PC-3 (cell line): ENCODE data around the gene PTCD1.

Source experiments
- CTCF ChIP-seq: fragments of 300-600 bp; sonication (generic); conservative IDR thresholded peaks from 2 replicates; pipeline ENCODE4 v1.5.1; 2017; ENCODE audit warnings: antibody characterized with exemption, low read depth, mild to moderate bottlenecking, low read length
- EZH2 ChIP-seq: fragments of 300-600 bp; sonication (generic); IDR thresholded peaks from one replicate; pipeline ENCODE4 v1.6.1; 2017; ENCODE audit warnings: antibody characterized with exemption, mild to moderate bottlenecking, low read length; ENCODE audit not compliant: unreplicated experiment
- EZH2phosphoT487 ChIP-seq: fragments of 300-600 bp; sonication (generic); IDR thresholded peaks from 2 replicates; pipeline ENCODE4 v1.6.1; 2018; ENCODE audit warnings: mild to moderate bottlenecking, antibody characterized with exemption, low read length, borderline replicate concordance

DNA sequence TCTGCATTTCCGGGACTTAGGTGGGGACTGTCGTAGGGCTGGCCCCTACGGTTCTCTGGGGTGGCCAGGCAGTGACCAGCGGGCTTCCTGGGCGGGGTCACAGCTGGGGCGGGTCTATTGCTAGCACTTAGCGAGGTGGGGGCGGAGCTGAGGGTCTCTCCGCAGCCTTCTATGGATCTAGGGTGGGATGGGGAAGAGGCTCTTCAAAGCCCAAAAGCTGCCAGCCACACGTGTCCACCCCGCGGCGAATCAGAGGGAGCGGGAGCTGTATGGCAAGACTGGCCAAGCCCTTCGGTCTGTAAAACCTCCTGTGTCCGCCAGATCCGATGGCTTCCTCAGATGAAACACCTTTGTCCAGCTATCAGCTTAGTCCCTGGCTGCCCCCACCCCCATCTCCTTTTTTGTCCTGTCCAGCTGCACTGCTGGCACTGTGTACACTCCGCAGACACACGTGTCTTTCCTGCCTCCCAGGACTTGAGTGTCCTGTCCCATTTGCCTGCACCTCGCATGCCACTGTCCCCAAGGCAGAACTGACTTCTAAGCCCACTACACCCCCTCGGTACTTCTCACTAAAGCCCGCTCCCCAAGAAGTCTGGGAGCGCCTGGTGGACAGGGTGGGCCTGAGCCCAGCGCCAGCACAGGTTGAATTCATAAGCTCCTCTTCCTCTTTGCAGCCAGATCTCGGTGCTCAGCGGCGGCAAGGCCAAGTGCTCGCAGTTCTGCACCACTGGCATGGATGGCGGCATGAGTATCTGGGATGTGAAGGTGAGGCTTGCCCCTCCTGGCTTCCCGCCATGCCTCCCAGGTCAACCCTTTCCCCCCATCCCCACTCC, 45.0 kb downstream of the PTCD1 start:
- no peak for TF ChIP-seq EZH2phosphoT487
- no peak for TF ChIP-seq CTCF
- no peak for TF ChIP-seq EZH2
